ENCODE measurements around the gene ZBTB3.
A peak's percentile ranks its signal among the peaks of the same experiment; 100 is the strongest.
"Not testable (repeated sequence)": the region's sequence is repeated elsewhere in the genome, so short reads cannot be mapped to it uniquely, and the experiment has no call there.

Gene ZBTB3

GRCh38 chr11:62755086-62755615 lies 1.2 kb upstream of the ZBTB3 start:
- DNase-seq: no peak

GRCh38 chr11:62752994-62753735 lies 795 bp downstream of the ZBTB3 start:
- no peak for DNase-seq

- DNase-seq: no peak
Measured at GRCh38 chr11:62752177-62752785, 1.7 kb downstream of the ZBTB3 start.

GRCh38 chr11:62749931-62750330 lies 4.0 kb downstream of the ZBTB3 start:
- DNase-seq: not testable (repeated sequence)

GRCh38 chr11:62747475-62748160 lies 6.3 kb downstream of the ZBTB3 start:
- DNase-seq: no peak

- no peak for DNase-seq
Measured at GRCh38 chr11:62737196-62737595, 16.8 kb downstream of the ZBTB3 start.

GRCh38 chr11:62732830-62733229 lies 21.1 kb downstream of the ZBTB3 start:
- no peak for DNase-seq

- not testable (repeated sequence) for DNase-seq
Measured at GRCh38 chr11:62730076-62730475, 23.9 kb downstream of the ZBTB3 start.

- peak; percentile 77 for DNase-seq
Measured at GRCh38 chr11:62728171-62728988, 25.6 kb downstream of the ZBTB3 start, which contains the start of gene TTC9C. TSS of gene TTC9C (plus strand) at chr11:62728486. CDS start at chr11:62728849, 363 bp downstream.

GRCh38 chr11:62727872-62728170 lies 26.1 kb downstream of the ZBTB3 start:
- peak; percentile 75 for DNase-seq

- peak; percentile 98 for DNase-seq
Measured at GRCh38 chr11:62727165-62727871, 26.6 kb downstream of the ZBTB3 start, which contains the start of gene HNRNPUL2. TSS of gene HNRNPUL2 (minus strand) at chr11:62727457. CDS start at chr11:62727156, 301 bp downstream.

GRCh38 chr11:62726915-62727164 lies 27.1 kb downstream of the ZBTB3 start:
- DNase-seq: no peak

GRCh38 chr11:62726156-62726914 lies 27.6 kb downstream of the ZBTB3 start:
- no peak for DNase-seq

GRCh38 chr11:62725646-62726045 lies 28.3 kb downstream of the ZBTB3 start:
- no peak for DNase-seq

- DNase-seq: no peak
Measured at GRCh38 chr11:62724171-62724570, 29.8 kb downstream of the ZBTB3 start.

- DNase-seq: no peak
Measured at GRCh38 chr11:62721994-62722393, 32.0 kb downstream of the ZBTB3 start.

GRCh38 chr11:62719302-62719978 lies 34.5 kb downstream of the ZBTB3 start:
- no peak for DNase-seq

GRCh38 chr11:62716816-62717215 lies 37.1 kb downstream of the ZBTB3 start:
- no peak for DNase-seq

GRCh38 chr11:62716206-62716605 lies 37.8 kb downstream of the ZBTB3 start:
- DNase-seq: no peak

GRCh38 chr11:62715150-62716130 lies 38.5 kb downstream of the ZBTB3 start:
- no peak for DNase-seq
